Activated B cell treated with CpG ODN at 0.5 μM for 24 hours (primary cell): ENCODE data around the gene MED13L. TPM values are rescaled to one million over a fixed set of nuclear protein-coding genes. Genes with fewer than 3 reads are reported as not detected.

ENCODE experiments used
- ATAC-seq: fragments of 200-7000 bp; cut with Tn5 transposase; one replicate; pipeline ENCODE4 v1.10.0; 2021; ENCODE audit warnings: low read depth, mild to moderate bottlenecking, moderate library complexity
- CTCF ChIA-PET: fragments of 350-600 bp; sonication (Branson Sonifier 250); formaldehyde crosslinking; loops from one replicate; lab custom pipeline; 2021; ENCODE audit warnings: antibody characterized with exemption; lab: Charles Lee
- POLR2A ChIA-PET: fragments of 350-600 bp; sonication (Branson Sonifier 250); formaldehyde crosslinking; loops from one replicate; lab custom pipeline; 2021; ENCODE audit warnings: antibody characterized with exemption; lab: Charles Lee
- DNase-seq: peaks from one replicate; pipeline ENCODE4 v3.0.0; 2022
- H3K27ac Mint-ChIP-seq: one replicate; pipeline ENCODE4 v1.8.0; 2020; ENCODE audit warnings: mixed read lengths
- H3K27me3 Mint-ChIP-seq: one replicate; pipeline ENCODE4 v1.8.0; 2021; ENCODE audit warnings: mixed read lengths
- H3K36me3 Mint-ChIP-seq: one replicate; pipeline ENCODE4 v1.8.0; 2021; ENCODE audit warnings: low read depth, mixed read lengths
- H3K4me1 Mint-ChIP-seq: one replicate; pipeline ENCODE4 v1.8.0; 2021; ENCODE audit warnings: mixed read lengths
- H3K4me3 Mint-ChIP-seq: one replicate; pipeline ENCODE4 v1.8.0; 2020; ENCODE audit warnings: mild to moderate bottlenecking, mixed read lengths
- H3K9me3 Mint-ChIP-seq: one replicate; pipeline ENCODE4 v1.8.0; 2020; ENCODE audit warnings: mixed read lengths
- CTCF ChIP-seq: fragments of 200-600 bp; IDR thresholded peaks from one replicate; pipeline ENCODE4 v1.8.0; 2022; ENCODE audit warnings: antibody characterized with exemption, mild to moderate bottlenecking
- intact Hi-C: fragments of 100-400 bp; cut with micrococcal nuclease; formaldehyde crosslinking; loops from one replicate; pipeline ENCODE4 v1.15.1; 2024
- total RNA-seq: library from RNA; stranded (reverse); gene quantifications from 2 replicates; pipeline ENCODE4 v1.2.3, GENCODE V29; 2022

Gene MED13L
- total RNA-seq, 1 donor from 2014 or later = 183 TPM

GRCh38 chr12:116177017-116177416, 100.5 kb downstream of the MED13L start:
- no peak for DNase-seq
- H3K4me1 Mint-ChIP-seq = peaks cover 79% of the 10 kb centered on the region
- ATAC-seq = no peak
- CTCF ChIA-PET = no interaction called here
- no peaks in the 10 kb centered on the region for H3K9me3 Mint-ChIP-seq
- H3K36me3 Mint-ChIP-seq = no peaks in the 10 kb centered on the region
- no peak overlapping the region for H3K4me3 Mint-ChIP-seq
- POLR2A ChIA-PET = interaction anchor here (0.5 kb wide), 1 partner anchor 258 kb away, joined by 13 read pairs; no protein-coding TSS in a partner anchor
- H3K27ac Mint-ChIP-seq = no peak overlapping the region
- intact Hi-C loops = no loop called here
- H3K27me3 Mint-ChIP-seq = no peaks in the 10 kb centered on the region
- no peak for TF ChIP-seq CTCF

GRCh38 chr12:116174904-116175303, 102.6 kb downstream of the MED13L start:
- H3K9me3 Mint-ChIP-seq = no peaks in the 10 kb centered on the region
- no peaks in the 10 kb centered on the region for H3K27me3 Mint-ChIP-seq
- no peak overlapping the region for H3K27ac Mint-ChIP-seq
- POLR2A ChIA-PET = no interaction called here
- no peak overlapping the region for H3K4me3 Mint-ChIP-seq
- peaks cover 70% of the 10 kb centered on the region for H3K4me1 Mint-ChIP-seq
- no peak for ATAC-seq
- DNase-seq = no peak
- intact Hi-C loops = no loop called here
- no peaks in the 10 kb centered on the region for H3K36me3 Mint-ChIP-seq
- TF ChIP-seq CTCF = no peak
- CTCF ChIA-PET = interaction anchor here (1.0 to 1.4 kb wide), 2 partner anchors 12 to 34 kb away, joined by 3 to 4 read pairs; no protein-coding TSS in a partner anchor

- intact Hi-C loops = no loop called here
- ATAC-seq (no peak), DNase-seq (no peak)
- no peak overlapping the region for H3K4me3 Mint-ChIP-seq
- POLR2A ChIA-PET = no interaction called here
- no peaks in the 10 kb centered on the region for H3K27me3 Mint-ChIP-seq
- H3K27ac Mint-ChIP-seq = no peak overlapping the region
- no peak for TF ChIP-seq CTCF
- CTCF ChIA-PET = no interaction called here
- H3K4me1 Mint-ChIP-seq = peaks cover 68% of the 10 kb centered on the region
- no peaks in the 10 kb centered on the region for H3K36me3 Mint-ChIP-seq
- H3K9me3 Mint-ChIP-seq = no peaks in the 10 kb centered on the region
Observed at GRCh38 chr12:116174006-116174405, 103.5 kb downstream of the MED13L start.

- no peak for DNase-seq
- ChIA-PET CTCF (no interaction called here), POLR2A (no interaction called here)
- Mint-ChIP-seq H3K27me3 (no peaks in the 10 kb centered on the region), H3K4me1 (peaks cover 65% of the 10 kb centered on the region), H3K4me3 (peak overlapping the region; percentile 71), H3K27ac (peak overlapping the region; percentile 73), H3K9me3 (no peaks in the 10 kb centered on the region), H3K36me3 (no peaks in the 10 kb centered on the region)
- peak; percentile 92 for ATAC-seq
- intact Hi-C loops = loop anchor here (2.0 kb wide), 1 partner anchor 22 kb away; no protein-coding TSS in a partner anchor
- TF ChIP-seq CTCF = no peak
Observed at GRCh38 chr12:116172224-116172849, 105.2 kb downstream of the MED13L start.

GRCh38 chr12:116171549-116171948, 105.9 kb downstream of the MED13L start:
- no peak for DNase-seq
- no peak for TF ChIP-seq CTCF
- intact Hi-C loops = no loop called here
- peaks cover 60% of the 10 kb centered on the region for H3K4me1 Mint-ChIP-seq
- no peaks in the 10 kb centered on the region for H3K36me3 Mint-ChIP-seq
- no peaks in the 10 kb centered on the region for H3K27me3 Mint-ChIP-seq
- H3K9me3 Mint-ChIP-seq = no peaks in the 10 kb centered on the region
- ChIA-PET CTCF (no interaction called here), POLR2A (interaction anchor here (0.5 kb wide), 1 partner anchor 349 kb away, joined by 3 read pairs; no protein-coding TSS in a partner anchor)
- H3K4me3 Mint-ChIP-seq = peak overlapping the region; percentile 71
- H3K27ac Mint-ChIP-seq = peak overlapping the region; percentile 73
- no peak for ATAC-seq
